GM04504 (cell line): ENCODE measurements around the gene C16orf86.

Source experiments
- DNase-seq: peaks from one replicate; pipeline ENCODE4 v3.0.0-alpha.2; 2012; ENCODE audit warnings: low read depth

Gene C16orf86

GRCh38 chr16:67653789-67654402, 12.7 kb upstream of the C16orf86 start:
- DNase-seq: no peak

DNA sequence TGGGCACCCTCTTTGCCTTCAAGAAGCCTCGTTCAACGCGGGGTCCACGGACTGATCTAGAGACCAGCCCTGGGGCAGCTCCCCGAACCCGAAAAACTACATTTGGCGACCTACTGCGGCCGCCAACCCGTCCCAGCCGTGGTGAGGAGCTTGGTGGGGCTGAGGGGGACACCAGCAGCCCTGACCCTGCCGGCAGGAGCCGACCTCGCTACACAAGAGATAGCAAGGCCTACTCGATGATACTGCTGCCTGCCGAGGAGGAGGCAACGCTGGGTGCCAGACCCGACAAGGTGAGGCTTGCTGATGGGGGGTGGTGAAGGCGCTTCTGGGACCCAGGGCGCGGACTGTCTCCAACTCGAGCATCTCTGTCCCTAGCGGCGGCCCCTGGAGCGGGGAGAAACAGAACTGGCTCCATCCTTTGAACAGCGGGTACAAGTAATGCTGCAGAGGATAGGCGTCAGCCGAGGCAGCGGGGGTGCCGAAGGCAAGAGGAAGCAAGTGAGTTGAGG, 12.2 kb upstream of the C16orf86 start:
- no peak for DNase-seq

DNA sequence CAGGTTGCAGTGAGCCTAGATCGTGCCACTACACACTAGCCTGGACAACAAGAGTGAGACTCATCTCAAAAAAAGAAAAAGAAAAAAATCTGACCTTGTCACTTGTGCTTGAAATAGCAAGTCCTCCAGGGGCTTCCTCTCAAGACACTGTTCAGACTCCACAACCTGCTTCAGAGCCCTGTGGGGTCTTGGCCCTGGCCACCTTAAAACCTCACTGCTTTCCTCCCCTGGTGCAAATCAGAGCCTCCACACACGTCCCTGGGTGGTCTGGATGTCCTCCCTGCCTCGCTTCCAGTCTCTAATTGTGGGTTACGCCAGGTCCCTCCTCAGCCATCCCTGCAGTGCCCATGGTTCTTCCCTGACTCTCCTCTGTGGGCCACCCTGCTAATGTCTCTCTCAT, 11.3 kb upstream of the C16orf86 start:
- DNase-seq: no peak

DNA sequence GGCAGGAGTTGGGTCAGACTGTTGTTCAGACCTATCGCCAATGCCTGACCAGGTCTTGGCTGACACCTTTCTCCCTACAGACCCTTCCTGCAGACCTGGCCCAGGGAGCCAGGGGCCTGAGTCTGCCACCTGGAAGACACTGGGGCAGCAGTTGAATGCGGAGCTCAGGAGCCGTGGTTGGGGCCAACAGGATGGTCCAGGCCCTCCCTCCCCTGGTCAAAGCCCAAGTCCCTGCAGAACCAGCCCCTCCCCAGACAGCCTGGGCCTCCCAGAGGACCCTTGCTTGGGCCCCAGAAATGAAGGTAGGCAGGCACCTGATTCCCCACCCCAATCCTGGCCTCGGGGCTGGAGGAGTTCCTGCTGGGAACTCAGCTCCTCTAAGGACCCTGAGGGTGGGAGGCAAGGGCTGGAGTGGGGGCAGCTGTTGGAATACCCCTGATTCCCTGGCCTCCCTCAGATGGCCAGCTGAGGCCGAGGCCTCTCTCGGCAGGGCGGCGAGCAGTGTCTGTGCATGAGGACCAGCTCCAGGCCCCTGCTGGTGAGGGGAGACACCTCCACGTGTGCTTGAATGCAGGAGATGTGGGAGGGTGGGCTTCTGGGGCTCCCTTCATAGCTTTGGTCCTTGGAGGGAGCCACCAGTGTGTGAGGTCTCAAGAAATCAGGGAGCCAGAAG, 10.1 kb upstream of the C16orf86 start:
- DNase-seq: no peak

DNA sequence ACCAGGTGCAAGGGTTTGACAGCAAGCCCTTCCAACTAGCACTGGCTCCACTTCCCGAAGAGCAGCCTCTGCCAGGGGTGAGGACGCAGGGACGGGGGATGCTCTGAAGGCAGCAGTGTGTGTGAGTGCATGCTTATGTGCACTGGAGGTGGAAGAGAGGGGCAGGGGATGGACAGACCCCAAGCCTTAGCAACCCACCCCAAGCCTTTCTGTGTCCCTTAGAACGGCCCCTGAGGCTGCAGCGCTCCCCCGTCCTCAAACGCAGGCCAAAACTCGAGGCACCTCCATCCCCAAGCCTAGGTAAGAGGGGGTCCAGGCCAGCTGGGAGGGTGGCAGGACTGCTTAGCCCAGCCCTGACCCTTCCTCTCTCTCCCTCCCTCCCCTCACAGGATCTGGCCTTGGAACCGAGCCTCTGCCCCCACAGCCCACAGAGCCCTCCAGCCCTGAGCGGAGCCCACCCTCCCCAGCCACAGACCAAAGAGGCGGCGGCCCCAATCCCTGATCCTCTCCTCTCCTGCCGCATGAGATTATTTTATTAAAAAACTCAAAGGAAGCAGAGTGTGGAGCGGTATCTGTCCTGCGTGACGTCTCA, 9.5 kb upstream of the C16orf86 start:
- no peak for DNase-seq

GRCh38 chr16:67657751-67658518, 8.7 kb upstream of the C16orf86 start:
- DNase-seq: no peak

DNA sequence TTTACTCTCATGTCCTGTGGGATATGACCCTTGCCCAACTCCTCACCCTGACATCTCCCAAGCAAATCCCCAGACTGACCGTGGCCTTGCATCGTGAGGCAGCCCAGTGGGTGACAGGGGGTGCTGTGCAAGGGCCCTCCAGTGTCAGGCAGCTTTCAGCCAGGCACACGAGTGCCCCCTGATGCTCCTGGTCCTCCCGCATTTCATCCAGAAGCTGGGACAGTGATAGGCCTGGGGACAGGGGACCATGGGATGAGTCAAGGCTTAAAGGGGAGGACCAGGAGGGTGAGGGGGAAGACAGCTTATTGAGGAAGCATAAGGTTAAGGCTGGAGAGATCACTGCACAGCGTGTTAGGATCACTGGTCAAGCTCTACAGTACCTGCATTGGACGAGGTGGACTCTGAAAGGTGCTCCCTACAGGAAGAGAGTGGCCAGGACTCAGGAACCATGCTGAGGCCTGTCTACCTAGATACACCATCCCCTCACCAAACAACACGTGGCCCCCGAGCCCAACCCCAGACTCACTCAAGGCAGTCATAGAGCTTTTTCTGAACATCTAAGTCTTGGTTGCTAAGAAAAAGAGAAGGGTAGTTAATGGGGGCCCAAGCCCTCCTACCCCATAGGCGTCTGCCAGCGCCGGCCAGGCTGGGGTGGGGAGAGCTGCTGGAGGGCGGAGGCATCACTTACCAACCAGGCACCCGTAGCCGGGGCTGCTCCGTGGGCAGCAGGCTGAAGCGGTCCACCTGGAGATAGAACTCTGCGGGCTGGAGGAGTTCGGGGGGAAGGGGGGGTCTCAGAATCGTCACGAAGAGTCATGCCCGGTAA, 7.6 kb upstream of the C16orf86 start:
- no peak for DNase-seq

GRCh38 chr16:67659675-67660563, 6.7 kb upstream of the C16orf86 start, which contains the start of gene ACD:
Gene ACD, minus strand, starts transcription at chr16:67660260. Its CDS starts 40 bp downstream, at chr16:67660220.
- peak; percentile 80 for DNase-seq

DNA sequence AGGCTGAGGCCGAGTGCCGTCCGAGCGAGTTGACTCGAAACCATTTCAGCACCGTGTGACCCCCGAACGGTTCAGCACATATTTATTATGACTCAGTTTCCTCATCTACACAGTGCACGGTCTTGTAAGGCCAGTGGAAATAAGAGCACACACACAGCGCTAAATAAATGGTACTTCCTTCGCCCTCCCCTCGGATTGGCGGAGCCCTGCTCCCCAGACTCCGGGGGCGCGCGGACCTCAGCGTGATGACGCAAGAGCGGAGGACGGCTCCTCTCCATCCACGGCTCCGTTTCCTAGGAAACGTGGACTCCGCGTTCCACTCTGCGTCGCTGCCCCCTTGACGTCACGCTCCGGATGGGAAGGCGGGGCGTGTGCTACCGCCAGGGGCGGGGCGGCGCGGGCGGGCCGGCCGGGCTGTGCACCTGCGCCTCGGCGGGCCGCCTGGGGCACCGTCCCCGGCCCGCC, 6.0 kb upstream of the C16orf86 start, which contains the start of gene PARD6A:
Gene PARD6A (plus strand): TSS at position 397 of the 465 bp plus-strand sequence. CDS start 79 bp downstream, outside the sequence.
- DNase-seq: peak; percentile 87

- no peak for DNase-seq
Observed at GRCh38 chr16:67661101-67661761, 5.4 kb upstream of the C16orf86 start.

- no peak for DNase-seq
Observed at GRCh38 chr16:67661886-67662652, 4.5 kb upstream of the C16orf86 start.

DNA sequence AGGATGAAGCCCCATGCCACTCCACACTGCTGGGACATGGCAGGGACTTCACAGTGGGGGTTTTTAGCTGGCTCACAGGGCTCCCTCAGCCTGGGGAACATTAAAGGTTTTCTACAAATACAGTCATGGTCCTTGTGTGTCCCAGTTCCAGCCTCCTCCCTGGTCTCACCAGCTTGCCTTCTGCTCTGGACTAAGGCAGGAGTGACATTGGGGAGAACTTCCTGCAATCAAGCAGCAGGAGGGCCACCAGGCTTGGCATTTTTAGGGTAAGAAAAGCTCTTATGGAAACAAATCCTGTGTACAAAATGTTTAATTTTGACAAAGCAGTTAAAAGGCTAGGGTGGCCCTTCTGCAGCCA, 4.0 kb upstream of the C16orf86 start:
- no peak for DNase-seq

GRCh38 chr16:67663151-67663876, 3.3 kb upstream of the C16orf86 start:
- DNase-seq: no peak

DNA sequence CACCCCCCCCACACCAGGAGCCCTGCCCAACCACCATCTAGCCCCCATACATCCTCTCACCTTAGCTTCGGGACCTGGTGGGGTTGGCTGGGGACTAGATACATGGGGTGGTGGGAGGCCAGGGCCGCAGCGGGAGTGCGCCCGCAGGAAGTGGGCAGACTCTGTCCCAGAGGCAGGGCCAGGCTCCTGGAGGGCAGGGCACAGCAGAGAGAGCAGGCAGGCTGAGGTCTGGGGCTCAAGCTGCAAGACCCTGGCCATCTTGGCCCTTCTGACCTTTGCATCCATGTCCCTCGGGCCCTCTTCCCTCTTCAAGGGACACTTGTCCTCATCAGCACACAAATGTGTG, 2.8 kb upstream of the C16orf86 start:
- DNase-seq: no peak

GRCh38 chr16:67664258-67664657, 2.4 kb upstream of the C16orf86 start:
- DNase-seq: no peak

- no peak for DNase-seq
Observed at GRCh38 chr16:67664871-67665270, 1.7 kb upstream of the C16orf86 start.

- no peak for DNase-seq
Observed at GRCh38 chr16:67665598-67665997, 1.0 kb upstream of the C16orf86 start.

DNA sequence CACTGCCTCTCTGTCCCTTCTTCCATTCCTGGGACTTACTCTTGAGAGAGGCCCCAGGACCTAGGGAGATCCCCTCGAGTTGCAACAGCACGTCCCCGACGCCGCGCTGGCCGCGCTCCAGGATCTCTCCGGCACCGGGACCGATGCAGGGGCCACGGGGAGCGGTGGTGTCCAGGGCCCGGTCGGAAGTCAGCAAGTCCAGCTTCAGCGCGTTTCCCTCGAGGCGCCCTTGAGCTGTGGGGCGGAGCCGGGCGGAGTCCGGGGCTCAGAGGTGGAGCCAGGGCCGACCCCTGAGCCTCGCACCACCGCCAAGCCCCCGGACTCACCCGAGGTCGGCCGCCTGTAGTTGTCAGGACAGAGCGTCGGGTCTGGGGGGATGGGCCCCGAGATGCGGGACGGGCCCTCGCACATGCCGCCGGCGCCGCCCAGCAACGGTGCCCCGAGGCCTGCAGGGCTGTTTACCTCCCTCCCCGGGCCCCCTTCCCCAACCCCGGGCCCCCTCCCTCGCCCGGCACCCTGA, 522 bp upstream of the C16orf86 start:
- DNase-seq: no peak
